Smooth muscle cell (in vitro differentiated cells): Measurements from ENCODE around the gene TNFAIP8L1. TPM values are rescaled to one million over a fixed set of nuclear protein-coding genes. Genes with fewer than 3 reads are reported as not detected.
"Not testable (repeated sequence)": the region's sequence is repeated elsewhere in the genome, so short reads cannot be mapped to it uniquely, and the experiment has no call there.

Experiments
- DNase-seq: peaks from one replicate; lab custom pipeline; 2025; ENCODE audit not compliant: unreplicated experiment; lab: John Stamatoyannopoulos, UW
- H2AFZ ChIP-seq: fragments of 200-600 bp; sonication (generic); 2 replicates; pipeline ENCODE4 v1.6.0; 2016; ENCODE audit warnings: antibody characterized with exemption, low read depth, mild to moderate bottlenecking
- H3F3A ChIP-seq: fragments of 200-600 bp; sonication (generic); 2 replicates; pipeline ENCODE4 v1.6.0; 2017; ENCODE audit warnings: antibody characterized with exemption, low read depth
- H3K27ac ChIP-seq: fragments of 200-600 bp; sonication (generic); 2 replicates; pipeline ENCODE4 v1.5.1; 2016; ENCODE audit warnings: low read depth, mild to moderate bottlenecking
- H3K27me3 ChIP-seq: fragments of 200-600 bp; sonication (generic); 2 replicates; pipeline ENCODE4 v1.6.1; 2016; ENCODE audit warnings: low read depth, mild to moderate bottlenecking
- H3K36me3 ChIP-seq: fragments of 200-600 bp; sonication (generic); 2 replicates; pipeline ENCODE4 v1.5.1; 2016; ENCODE audit warnings: low read depth
- H3K4me1 ChIP-seq: fragments of 200-600 bp; sonication (generic); 2 replicates; pipeline ENCODE4 v1.5.1; 2016; ENCODE audit warnings: low read depth
- H3K4me2 ChIP-seq: fragments of 200-600 bp; sonication (generic); 2 replicates; pipeline ENCODE4 v1.6.0; 2016; ENCODE audit warnings: mild to moderate bottlenecking
- H3K4me3 ChIP-seq: fragments of 200-600 bp; sonication (generic); 2 replicates; pipeline ENCODE4 v1.5.1; 2016; ENCODE audit warnings: mild to moderate bottlenecking
- H3K79me2 ChIP-seq: fragments of 200-600 bp; sonication (generic); 2 replicates; pipeline ENCODE4 v1.6.0; 2016; ENCODE audit warnings: low read depth, mild to moderate bottlenecking
- H3K9ac ChIP-seq: fragments of 200-600 bp; sonication (generic); 2 replicates; pipeline ENCODE4 v1.6.0; 2016; ENCODE audit warnings: low read depth
- H3K9me3 ChIP-seq: fragments of 200-600 bp; sonication (generic); replicated peaks from 2 replicates; pipeline ENCODE4 v1.5.1; 2016; ENCODE audit warnings: low read depth
- H4K20me1 ChIP-seq: fragments of 200-600 bp; sonication (generic); 2 replicates; pipeline ENCODE4 v1.6.0; 2016; ENCODE audit warnings: low read depth
- WGBS: methylation state at CpG from one replicate; pipeline ENCODE4 v1.1.7; 2016; ENCODE audit warnings: low lambda C conversion rate; 5-methylcytosine and 5-hydroxymethylcytosine counted together
- polyA plus RNA-seq: library from polyadenylated mRNA; unstranded; fragments of >200 nt; fragmentation: Nextera tagmentation; extraction: Ambion mirVana; gene quantifications from 2 replicates; pipeline ENCODE4 v1.2.1, GENCODE V29; 2016
- total RNA-seq: library from RNA; depleted of rRNA; stranded (reverse); fragments of >200 nt; gene quantifications from 2 replicates; pipeline ENCODE4 v1.2.3, GENCODE V29; 2014
- TF ChIP-seq, protein P1 (sequence below): fragments of 200-600 bp; sonication (generic); IDR thresholded peaks from 2 replicates; pipeline ENCODE4 v1.5.1; 2017; ENCODE audit warnings: borderline replicate concordance, mild to moderate bottlenecking, antibody characterized with exemption; ENCODE audit not compliant: insufficient read depth, poor library complexity, severe bottlenecking

The TNFAIP8L1 gene
- total and polyA plus RNA-seq, 2 experiments from 2014 or later = 2.2 to 5.2 TPM

DNA sequence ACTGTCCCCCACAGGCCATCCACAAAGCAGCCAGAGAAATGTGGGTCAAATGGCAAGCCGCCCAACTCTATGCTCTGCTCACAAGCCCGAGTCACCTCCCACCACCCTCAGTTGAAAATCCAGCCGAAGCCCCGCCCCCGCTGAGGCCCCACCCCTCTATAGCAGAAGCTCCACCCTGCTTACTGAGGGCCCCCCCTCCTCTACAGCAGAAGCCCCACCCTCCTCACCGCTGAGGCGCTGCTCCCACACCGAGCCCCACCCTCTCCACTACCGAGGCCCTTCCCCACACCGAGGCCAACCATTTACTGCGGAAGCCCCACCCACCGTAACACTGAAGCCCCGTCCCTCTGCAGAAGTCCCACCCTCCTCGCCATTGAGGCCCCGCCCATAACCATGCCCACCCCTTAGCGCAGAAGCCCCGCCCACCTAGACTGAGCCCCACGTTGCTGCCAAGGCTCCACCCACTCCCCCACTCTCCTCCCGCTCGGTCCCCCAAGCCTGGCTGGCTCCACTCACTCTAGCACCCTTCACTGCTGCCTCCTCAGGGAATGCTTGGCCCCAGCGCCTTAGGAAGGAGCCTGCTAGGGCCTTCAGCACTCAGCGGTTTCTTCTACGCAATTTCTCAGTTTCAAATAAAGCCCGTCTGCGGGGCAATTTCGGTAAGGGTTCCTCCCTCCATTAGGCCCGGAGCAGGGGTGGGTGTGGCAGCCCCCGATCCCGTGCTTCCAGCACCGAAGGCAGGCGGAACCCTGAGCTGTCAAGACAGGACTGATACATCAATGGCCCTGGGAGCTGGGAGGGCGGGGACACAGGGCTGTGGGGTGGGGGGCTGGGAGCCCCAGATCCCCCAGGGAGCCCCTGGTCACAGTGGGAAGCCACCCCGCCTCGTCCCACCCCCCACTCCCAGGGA lies 39.8 kb downstream of the TNFAIP8L1 start:
- Histone ChIP-seq H3K36me3 (no peaks in the 10 kb centered on the region), H3K4me3 (no peak overlapping the region), H3K4me2 (no peak overlapping the region), H3K9ac (no peak overlapping the region), H3K79me2 (no peaks in the 10 kb centered on the region), H3K27me3 (no peaks in the 10 kb centered on the region), H3K4me1 (no peaks in the 10 kb centered on the region), H4K20me1 (no peaks in the 10 kb centered on the region), H3K27ac (no peak overlapping the region), H3F3A (no peaks in the 10 kb centered on the region), H2AFZ (no peak overlapping the region), H3K9me3 (no peaks in the 10 kb centered on the region)
- 86% methylated on average over 18 of the region's 34 CpGs for WGBS
- DNase-seq = no peak
- TF ChIP-seq, protein P1, sequence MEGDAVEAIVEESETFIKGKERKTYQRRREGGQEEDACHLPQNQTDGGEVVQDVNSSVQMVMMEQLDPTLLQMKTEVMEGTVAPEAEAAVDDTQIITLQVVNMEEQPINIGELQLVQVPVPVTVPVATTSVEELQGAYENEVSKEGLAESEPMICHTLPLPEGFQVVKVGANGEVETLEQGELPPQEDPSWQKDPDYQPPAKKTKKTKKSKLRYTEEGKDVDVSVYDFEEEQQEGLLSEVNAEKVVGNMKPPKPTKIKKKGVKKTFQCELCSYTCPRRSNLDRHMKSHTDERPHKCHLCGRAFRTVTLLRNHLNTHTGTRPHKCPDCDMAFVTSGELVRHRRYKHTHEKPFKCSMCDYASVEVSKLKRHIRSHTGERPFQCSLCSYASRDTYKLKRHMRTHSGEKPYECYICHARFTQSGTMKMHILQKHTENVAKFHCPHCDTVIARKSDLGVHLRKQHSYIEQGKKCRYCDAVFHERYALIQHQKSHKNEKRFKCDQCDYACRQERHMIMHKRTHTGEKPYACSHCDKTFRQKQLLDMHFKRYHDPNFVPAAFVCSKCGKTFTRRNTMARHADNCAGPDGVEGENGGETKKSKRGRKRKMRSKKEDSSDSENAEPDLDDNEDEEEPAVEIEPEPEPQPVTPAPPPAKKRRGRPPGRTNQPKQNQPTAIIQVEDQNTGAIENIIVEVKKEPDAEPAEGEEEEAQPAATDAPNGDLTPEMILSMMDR = no peak

DNA sequence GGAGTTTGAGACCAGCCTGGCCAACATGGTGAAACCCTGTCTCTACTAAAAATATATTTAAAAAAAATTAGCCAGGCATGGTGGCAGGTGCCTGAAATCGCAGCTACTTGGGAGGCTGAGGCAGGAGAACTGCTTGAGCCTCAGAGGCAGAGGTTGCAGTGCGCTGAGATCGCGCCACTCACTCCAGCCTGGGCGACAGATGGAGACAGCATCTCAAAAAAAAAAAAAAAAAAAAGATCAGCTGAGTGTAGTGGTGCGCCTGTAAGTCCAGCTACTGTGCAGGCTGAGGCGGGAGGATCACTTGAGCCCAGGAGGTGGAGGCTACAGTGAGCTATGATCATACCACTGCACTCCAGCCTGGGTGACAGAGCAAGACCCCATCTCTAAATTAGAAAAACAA lies 40.7 kb downstream of the TNFAIP8L1 start:
- not testable (repeated sequence) for H3K36me3 ChIP-seq, H2AFZ ChIP-seq, H3K27ac ChIP-seq, H3K9ac ChIP-seq, H3K27me3 ChIP-seq, H4K20me1 ChIP-seq, H3K4me1 ChIP-seq, H3K9me3 ChIP-seq, H3K79me2 ChIP-seq, H3K4me2 ChIP-seq, H3K4me3 ChIP-seq, H3F3A ChIP-seq, DNase-seq
- WGBS = 97% methylated on average over 6 of the region's 7 CpGs

DNA sequence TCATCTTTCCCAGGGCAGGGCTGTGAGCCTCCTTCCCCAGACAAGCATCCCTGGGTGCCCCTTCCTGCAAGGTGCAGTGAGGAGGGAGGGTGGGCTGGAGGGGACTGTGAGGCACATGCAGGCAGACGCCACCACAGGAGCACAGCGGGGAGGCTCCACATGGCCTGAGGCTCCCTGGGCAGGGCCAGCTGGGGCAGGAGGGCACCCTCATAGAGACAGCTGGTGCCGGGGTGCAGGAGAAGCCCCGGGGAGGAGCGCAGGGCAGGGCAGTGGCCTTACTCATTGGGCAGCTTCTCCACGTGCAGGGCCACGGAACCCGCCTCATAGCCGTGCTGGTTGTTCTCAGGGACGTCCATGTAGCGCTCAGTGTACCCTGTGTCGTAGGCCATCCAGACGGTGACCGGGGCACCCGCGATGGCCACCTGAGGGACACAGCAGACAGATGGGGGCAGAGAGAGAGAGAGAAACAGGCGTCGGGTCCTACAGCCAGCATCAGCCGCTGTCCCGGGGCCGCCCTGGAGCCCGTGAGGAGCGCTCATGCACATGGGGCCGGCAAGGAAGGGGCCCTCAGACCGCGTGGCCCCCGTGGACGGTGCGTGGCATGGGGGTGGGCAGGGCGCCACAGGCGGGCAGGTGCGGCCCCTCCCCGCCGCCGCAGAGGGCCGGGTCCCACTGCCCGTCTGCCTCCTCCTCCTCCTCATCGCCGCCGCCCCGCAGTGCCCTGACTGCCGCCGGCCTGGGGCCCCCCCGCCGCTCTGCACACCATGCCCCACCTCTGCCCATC lies 43.3 kb downstream of the TNFAIP8L1 start:
- WGBS = 95% methylated on average over 17 of the region's 45 CpGs
- H3K36me3 ChIP-seq = no peaks in the 10 kb centered on the region
- DNase-seq = no peak
- TF ChIP-seq, protein P1 = no peak
- no peak overlapping the region for H3K4me3 ChIP-seq
- H3K9me3 ChIP-seq = no peaks in the 10 kb centered on the region
- no peak overlapping the region for H3K27ac ChIP-seq
- no peaks in the 10 kb centered on the region for H3K4me1 ChIP-seq
- H3K79me2 ChIP-seq = no peaks in the 10 kb centered on the region
- no peak overlapping the region for H2AFZ ChIP-seq
- H3K27me3 ChIP-seq = no peaks in the 10 kb centered on the region
- no peaks in the 10 kb centered on the region for H4K20me1 ChIP-seq
- no peak overlapping the region for H3K9ac ChIP-seq
- no peaks in the 10 kb centered on the region for H3F3A ChIP-seq
- H3K4me2 ChIP-seq = no peak overlapping the region

DNA sequence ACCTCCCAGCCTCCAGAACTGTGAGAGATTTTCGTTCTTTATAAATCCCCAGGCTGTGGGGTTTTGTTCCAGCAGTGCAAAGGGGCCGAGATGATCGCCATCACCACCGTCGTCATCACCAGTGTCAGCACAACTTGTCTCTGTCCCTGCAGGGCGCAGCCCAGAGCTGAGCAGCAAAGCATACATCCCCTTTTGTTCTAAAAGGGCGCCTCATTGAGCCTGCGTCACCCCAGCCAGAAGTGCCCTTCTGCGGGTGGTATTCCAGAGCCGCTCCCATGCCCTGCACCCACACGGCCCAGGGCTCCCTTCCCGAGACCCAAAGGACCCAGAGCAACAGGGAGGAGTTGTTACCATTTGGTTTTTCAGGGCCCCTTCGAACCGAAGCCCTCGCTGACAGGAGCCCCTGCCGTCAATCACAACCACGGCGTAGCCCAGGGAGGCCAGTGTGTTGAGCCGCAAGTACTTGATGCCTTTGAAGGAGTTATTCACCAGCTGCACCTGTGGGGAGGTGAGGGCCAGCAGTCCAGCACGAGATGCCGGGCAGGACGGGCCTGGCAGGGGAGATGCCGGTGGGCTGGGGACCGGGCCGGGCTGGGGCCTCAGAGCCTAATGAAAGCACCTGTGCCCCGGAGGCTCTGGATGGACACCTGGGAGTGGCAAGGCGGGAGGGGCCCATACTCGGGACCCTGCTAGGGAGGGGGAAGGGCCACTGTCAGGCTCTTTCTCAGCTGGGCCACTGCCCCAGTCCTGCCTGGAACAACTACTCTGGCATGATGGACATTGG lies 45.2 kb downstream of the TNFAIP8L1 start:
- H3K4me2 ChIP-seq = no peak overlapping the region
- H4K20me1 ChIP-seq = no peaks in the 10 kb centered on the region
- WGBS = 97% methylated on average over 28 of the region's 28 CpGs
- no peak overlapping the region for H3K27ac ChIP-seq
- H3F3A ChIP-seq = no peaks in the 10 kb centered on the region
- H3K27me3 ChIP-seq = no peaks in the 10 kb centered on the region
- no peak overlapping the region for H3K4me3 ChIP-seq
- no peaks in the 10 kb centered on the region for H3K79me2 ChIP-seq
- H3K36me3 ChIP-seq = no peaks in the 10 kb centered on the region
- no peaks in the 10 kb centered on the region for H3K4me1 ChIP-seq
- no peak overlapping the region for H3K9ac ChIP-seq
- no peak for DNase-seq
- H3K9me3 ChIP-seq = no peaks in the 10 kb centered on the region
- TF ChIP-seq, protein P1 = no peak
- H2AFZ ChIP-seq = no peak overlapping the region
